Panc1 (cell line): ENCODE measurements around the gene PSMA7. TPM values are rescaled to one million over a fixed set of nuclear protein-coding genes. Genes with fewer than 3 reads are reported as not detected.

ENCODE experiments used
- ATAC-seq: fragments of 200-7000 bp; cut with Tn5 transposase; 2 replicates; pipeline ENCODE4 v1.9.1; 2020; ENCODE audit warnings: mild to moderate bottlenecking, moderate library complexity
- BruUV-seq: library from RNA; stranded (reverse); fragments of 400-500 nt; replicated peaks from 2 replicates; lab custom pipeline; 2021; lab: Mats Ljungman, UMichigan
- CTCF ChIA-PET: fragments of 300-600 bp; sonication (Branson Sonifier 250); formaldehyde crosslinking; loops from one replicate; lab custom pipeline; 2022; ENCODE audit warnings: antibody characterized with exemption; lab: Charles Lee
- POLR2A ChIA-PET: fragments of 300-600 bp; sonication (Branson Sonifier 250); formaldehyde crosslinking; loops from one replicate; lab custom pipeline; 2022; ENCODE audit warnings: antibody characterized with exemption; lab: Charles Lee
- DNase-seq: peaks from one replicate; pipeline ENCODE4 v3.0.0-alpha.2; 2010; ENCODE audit warnings: low read depth, low spot score
- H3K27ac ChIP-seq: 2 replicates; pipeline ENCODE4 v1.5.1; 2011; ENCODE audit warnings: mild to moderate bottlenecking, low read length, inconsistent platforms
- H3K27me3 ChIP-seq: fragments of 200-500 bp; sonication (Bioruptor generic); 2 replicates; pipeline ENCODE4 v1.6.0; 2014; ENCODE audit warnings: low read length, inconsistent platforms; ENCODE audit not compliant: control insufficient read depth, insufficient read depth
- H3K36me3 ChIP-seq: fragments of 200-500 bp; sonication (Bioruptor generic); 2 replicates; pipeline ENCODE4 v1.5.1; 2014; ENCODE audit warnings: inconsistent platforms, mild to moderate bottlenecking, low read length, moderate library complexity; ENCODE audit not compliant: control insufficient read depth, insufficient read depth
- H3K4me1 ChIP-seq: 2 replicates; pipeline ENCODE4 v1.5.1; 2011; ENCODE audit warnings: inconsistent platforms, mild to moderate bottlenecking, low read length, moderate library complexity; ENCODE audit not compliant: control insufficient read depth, insufficient read depth
- H3K4me3 ChIP-seq, 2 experiments: 2 replicates each; pipeline ENCODE4 v1.5.1; 2011 to 2012; ENCODE audit warnings: low read depth in 2 of 2, low read length in 2 of 2, mild to moderate bottlenecking in 2 of 2, inconsistent platforms in 1 of 2, moderate library complexity in 1 of 2
- H3K9me3 ChIP-seq: fragments of 200-500 bp; sonication (Bioruptor generic); 2 replicates; pipeline ENCODE4 v1.5.1; 2014; ENCODE audit warnings: low read depth, mild to moderate bottlenecking, inconsistent platforms, low read length, moderate library complexity; ENCODE audit not compliant: control insufficient read depth, insufficient read depth
- CTCF ChIP-seq: fragments of 450-650 bp; IDR thresholded peaks from 2 replicates; pipeline ENCODE4 v1.5.1; 2017; ENCODE audit warnings: mild to moderate bottlenecking
- POLR2AphosphoS5 ChIP-seq: IDR thresholded peaks from 2 replicates; pipeline ENCODE4 v1.6.1; 2012; ENCODE audit warnings: mild to moderate bottlenecking, low read depth, low read length, moderate library complexity
- SIN3A ChIP-seq: IDR thresholded peaks from 2 replicates; pipeline ENCODE4 v1.6.1; 2012; ENCODE audit warnings: low read depth, mild to moderate bottlenecking, low read length, moderate library complexity, borderline replicate concordance; ENCODE audit not compliant: insufficient read depth
- TCF7L2 ChIP-seq: IDR thresholded peaks from 2 replicates; pipeline ENCODE4 v1.6.1; 2011; ENCODE audit warnings: mild to moderate bottlenecking, low read depth, low read length, inconsistent platforms
- in situ Hi-C: cut with HindIII; loops from 2 replicates; pipeline ENCODE4 v1.10.0; 2016; ENCODE audit warnings: low sequenced_read_pairs, low pct_unique_long_range_greater_than_20kb
- intact Hi-C: fragments of 100-400 bp; cut with micrococcal nuclease; formaldehyde crosslinking; loops from one replicate; pipeline ENCODE4 v1.10.0; 2022; ENCODE audit not compliant: unreplicated experiment
- total RNA-seq: library from RNA; stranded (reverse); gene quantifications from one replicate; pipeline ENCODE4 v1.2.1, GENCODE V29; 2021; ENCODE audit not compliant: unreplicated experiment
- TF ChIP-seq, protein P1 (sequence below), 2 experiments: IDR thresholded peaks; 2 replicates each; pipeline ENCODE4 v1.6.1; 2011 to 2012; ENCODE audit warnings: low read depth in 2 of 2, control low read depth in 1 of 2, low read length in 1 of 2, mild to moderate bottlenecking in 1 of 2, moderate library complexity in 1 of 2; ENCODE audit not compliant: insufficient read depth in 1 of 2

PSMA7 gene
- total RNA-seq, 1 experiment from 2014 or later = 402 TPM

GRCh38 chr20:62128502-62128901 lies 14.7 kb downstream of the PSMA7 start:
- Histone ChIP-seq H3K4me3 (no peak overlapping the region), H3K36me3 (peaks cover 30% of the 10 kb centered on the region), H3K27ac (no peak overlapping the region), H3K9me3 (no peaks in the 10 kb centered on the region), H3K27me3 (no peaks in the 10 kb centered on the region), H3K4me1 (peaks cover 9% of the 10 kb centered on the region)
- ATAC-seq = no peak
- POLR2A ChIA-PET = no interaction called here
- CTCF ChIA-PET = no interaction called here
- no TSS peak for BruUV-seq
- DNase-seq = no peak
- no peak for TF ChIP-seq TCF7L2
- TF ChIP-seq POLR2AphosphoS5 = no peak
- TF ChIP-seq CTCF = no peak
- TF ChIP-seq, protein P1, sequence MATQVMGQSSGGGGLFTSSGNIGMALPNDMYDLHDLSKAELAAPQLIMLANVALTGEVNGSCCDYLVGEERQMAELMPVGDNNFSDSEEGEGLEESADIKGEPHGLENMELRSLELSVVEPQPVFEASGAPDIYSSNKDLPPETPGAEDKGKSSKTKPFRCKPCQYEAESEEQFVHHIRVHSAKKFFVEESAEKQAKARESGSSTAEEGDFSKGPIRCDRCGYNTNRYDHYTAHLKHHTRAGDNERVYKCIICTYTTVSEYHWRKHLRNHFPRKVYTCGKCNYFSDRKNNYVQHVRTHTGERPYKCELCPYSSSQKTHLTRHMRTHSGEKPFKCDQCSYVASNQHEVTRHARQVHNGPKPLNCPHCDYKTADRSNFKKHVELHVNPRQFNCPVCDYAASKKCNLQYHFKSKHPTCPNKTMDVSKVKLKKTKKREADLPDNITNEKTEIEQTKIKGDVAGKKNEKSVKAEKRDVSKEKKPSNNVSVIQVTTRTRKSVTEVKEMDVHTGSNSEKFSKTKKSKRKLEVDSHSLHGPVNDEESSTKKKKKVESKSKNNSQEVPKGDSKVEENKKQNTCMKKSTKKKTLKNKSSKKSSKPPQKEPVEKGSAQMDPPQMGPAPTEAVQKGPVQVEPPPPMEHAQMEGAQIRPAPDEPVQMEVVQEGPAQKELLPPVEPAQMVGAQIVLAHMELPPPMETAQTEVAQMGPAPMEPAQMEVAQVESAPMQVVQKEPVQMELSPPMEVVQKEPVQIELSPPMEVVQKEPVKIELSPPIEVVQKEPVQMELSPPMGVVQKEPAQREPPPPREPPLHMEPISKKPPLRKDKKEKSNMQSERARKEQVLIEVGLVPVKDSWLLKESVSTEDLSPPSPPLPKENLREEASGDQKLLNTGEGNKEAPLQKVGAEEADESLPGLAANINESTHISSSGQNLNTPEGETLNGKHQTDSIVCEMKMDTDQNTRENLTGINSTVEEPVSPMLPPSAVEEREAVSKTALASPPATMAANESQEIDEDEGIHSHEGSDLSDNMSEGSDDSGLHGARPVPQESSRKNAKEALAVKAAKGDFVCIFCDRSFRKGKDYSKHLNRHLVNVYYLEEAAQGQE (IDR thresholded peaks at IDR 0.05; ENCODE audit: insufficient read depth in 1 of 2, low read depth in 2 of 2, low read length in 1 of 2) = no peak
- no peak for TF ChIP-seq SIN3A
- in situ Hi-C loops (no loop called here), intact Hi-C loops (no loop called here)

DNA sequence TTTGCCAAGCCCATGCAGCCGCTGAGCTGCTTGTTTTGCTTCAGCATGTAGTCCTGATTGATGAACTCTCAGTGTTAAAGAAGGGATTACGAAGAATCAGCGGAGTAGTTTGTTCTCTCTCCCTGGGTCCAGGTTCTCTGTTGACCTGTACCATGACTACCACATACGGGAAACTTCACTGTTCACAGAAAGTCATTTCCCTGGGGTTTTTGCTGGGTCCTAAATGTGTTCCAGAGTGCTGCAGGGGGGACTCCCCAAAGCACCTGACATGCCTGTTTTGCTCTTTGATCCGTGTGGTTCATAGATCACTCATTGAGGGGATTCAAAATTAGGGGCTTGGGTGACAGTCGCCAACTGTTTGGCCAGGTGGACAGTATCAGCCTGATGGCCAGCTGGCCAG lies 15.4 kb downstream of the PSMA7 start:
- no peak overlapping the region for H3K4me3 ChIP-seq
- POLR2A ChIA-PET = no interaction called here
- ATAC-seq = no peak
- H3K4me1 ChIP-seq = peaks cover 11% of the 10 kb centered on the region
- no peak for DNase-seq
- CTCF ChIA-PET = no interaction called here
- H3K27ac ChIP-seq = no peak overlapping the region
- H3K36me3 ChIP-seq = peaks cover 30% of the 10 kb centered on the region
- intact Hi-C loops (no loop called here), in situ Hi-C loops (no loop called here)
- BruUV-seq = no TSS peak
- no peaks in the 10 kb centered on the region for H3K27me3 ChIP-seq
- H3K9me3 ChIP-seq = no peaks in the 10 kb centered on the region
- no peak for TF ChIP-seq CTCF
- no peak for TF ChIP-seq POLR2AphosphoS5
- no peak for TF ChIP-seq SIN3A
- TF ChIP-seq TCF7L2 = no peak
- TF ChIP-seq, protein P1 (IDR thresholded peaks at IDR 0.05; ENCODE audit: insufficient read depth in 1 of 2, low read depth in 2 of 2, low read length in 1 of 2) = no peak
